ENCODE results near the gene BBS9. TPM values are rescaled to one million over a fixed set of nuclear protein-coding genes. Genes with fewer than 3 reads are reported as not detected.

The BBS9 gene
- total RNA-seq, 4 donors from 2014 or later: 11.3 to 28.5 (median 20.7) TPM

DNA sequence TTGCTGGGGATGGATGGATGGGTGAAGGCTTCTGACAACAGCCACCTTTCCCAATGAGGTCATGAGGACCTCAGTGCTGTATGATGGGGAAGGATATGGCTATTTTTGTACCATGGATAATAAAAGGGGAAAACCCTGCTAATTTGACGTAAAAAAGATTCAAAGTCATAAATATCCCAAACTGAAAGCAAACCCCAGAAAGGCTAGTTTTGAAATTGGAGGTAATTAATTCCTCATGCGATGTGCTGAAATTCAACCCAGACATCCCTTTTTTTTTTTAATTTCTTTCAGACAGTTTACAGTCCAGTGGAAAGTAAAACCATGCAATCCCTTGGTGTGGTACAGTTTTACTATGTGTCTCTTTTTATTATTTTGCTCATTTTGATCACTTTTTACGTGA is 521.5 kb downstream of the BBS9 start:
- ATAC-seq (ENCODE audit: low FRiP score): no peak

GRCh38 chr7:33651998-33652515 is 522.7 kb downstream of the BBS9 start:
- no peak for TF ChIP-seq CTCF (IDR thresholded peaks at IDR 0.05)
- no peak for DNase-seq (ENCODE audit: low spot score)
- no peak for ATAC-seq (ENCODE audit: low FRiP score)

More for the DNA sequence above, 521.5 kb downstream of the BBS9 start:
- DNase-seq (ENCODE audit: low spot score): no peak
- no peak for TF ChIP-seq CTCF (IDR thresholded peaks at IDR 0.05)

DNA sequence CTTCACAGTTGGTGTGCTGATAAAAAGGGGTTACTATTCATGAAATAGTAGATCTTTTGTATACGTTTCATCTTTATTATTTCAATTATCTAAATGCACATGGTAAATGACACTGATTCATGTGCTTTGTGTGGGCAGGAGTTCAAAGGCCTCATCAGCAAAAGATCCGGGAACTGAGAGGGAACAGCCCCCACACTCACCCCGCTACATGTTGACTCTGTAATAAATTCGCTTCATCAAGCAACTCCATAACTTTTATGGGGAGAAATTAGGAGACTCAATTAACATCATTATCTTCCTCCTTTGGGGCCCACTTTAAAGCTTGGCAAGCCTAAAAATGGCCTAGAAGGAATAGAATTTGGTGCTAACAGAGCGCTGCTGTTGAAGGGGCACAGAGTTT is 525.3 kb downstream of the BBS9 start:
- DNase-seq (ENCODE audit: low spot score): no peak
- no peak for ATAC-seq (ENCODE audit: low FRiP score)
- TF ChIP-seq CTCF (IDR thresholded peaks at IDR 0.05): no peak

Small RNA genes lying within 50 kb of the gene (small RNA-seq; reads per million reads assigned to genes)
- gene AC007312.1: not detected
- not detected for gene AC074338.1
- not detected for gene RNA5SP229

Other genes starting within 250 kb of the BBS9 start
- 10 to 100 TPM; 39.0 to 56.4 (median 50.4) TPM for gene KBTBD2, start 237.8 kb upstream of the BBS9 start, total RNA-seq
- gene FKBP9, start 172.1 kb upstream of the BBS9 start, total RNA-seq: 100 to 1,000 TPM in 1 of 4 donors, 10 to 100 TPM in 3; 86.0 to 269 (median 91.3) TPM
- gene NT5C3A, start 66.8 kb upstream of the BBS9 start, total RNA-seq: 10 to 100 TPM; 18.8 to 32.9 (median 24.6) TPM
- gene RP9, start 20.2 kb upstream of the BBS9 start, total RNA-seq: 10 to 100 TPM in 2 of 4 donors, 1 to 10 TPM in 2; 6.8 to 17.7 (median 9.9) TPM